ENCODE measurements around the gene NEK1. TPM values are rescaled to one million over a fixed set of nuclear protein-coding genes. Genes with fewer than 3 reads are reported as not detected.

NEK1 gene
- total and polyA plus RNA-seq, 2 of the 13 experiments (the other 11 are each of a cell fraction or from before 2014, with no cell fraction given), result 2.9 to 5.4 TPM

GRCh38 chr4:169655401-169655800, 43.0 kb upstream of the NEK1 start:
- WGBS (ENCODE audit: low lambda C conversion rate), result 98% methylated on average over 6 of the region's 6 CpGs
- ATAC-seq, result no peak
- intact Hi-C loops (cut with micrococcal nuclease; ENCODE audit: unreplicated experiment), result no loop called here

More at GRCh38 chr4:169655401-169655800, 43.0 kb upstream of the NEK1 start:
- Histone ChIP-seq H3K4me3 (replicated peaks in 1 of 3; ENCODE audit: insufficient read depth in 1 of 3, low read depth in 2 of 3, low read length in 3 of 3) (no peak overlapping the region), H3K27ac (ENCODE audit: extremely low read length, insufficient read depth, low read length) (no peak overlapping the region), H4K20me1 (ENCODE audit: insufficient read depth, low read length) (0 out of 2 replicates have a peak, but pooled peaks cover 3% of the 10 kb centered on the region), H3K27me3 (ENCODE audit: control insufficient read depth in 1 of 2, insufficient read depth in 2 of 2, low read length in 2 of 2) (no peaks in the 10 kb centered on the region), H3K9me3 (ENCODE audit: low read length) (no peaks in the 10 kb centered on the region), H2AFZ (ENCODE audit: low read length) (no peak overlapping the region), H3K79me2 (ENCODE audit: insufficient read depth, low read length) (peaks cover 20% of the 10 kb centered on the region), H3K9ac (ENCODE audit: insufficient read depth, low read depth, low read length) (no peak overlapping the region), H3K4me2 (ENCODE audit: low read depth, low read length) (no peak overlapping the region), H3K4me1 (ENCODE audit: insufficient read depth, low read length) (peaks cover 30% of the 10 kb centered on the region), H3K36me3 (replicated peaks in 1 of 2; ENCODE audit: control insufficient read depth in 1 of 2, insufficient read depth in 2 of 2, low read length in 2 of 2) (no peaks in the 10 kb centered on the region)
- FAIRE-seq (no peak), DNase-seq (ENCODE audit: low spot score) (no peak)
- ChIA-PET CTCF (ENCODE audit: low intra/inter-chr PET ratio, low total read pairs) (no interaction called here), POLR2A (interaction anchor here (1.5 kb wide), 1 partner anchor 35 kb away, joined by 4 read pairs; the partner anchor contains the start of gene CLCN3)
- no TSS peak for BruUV-seq (replicated peaks)
- TF ChIP-seq PRPF4 (IDR thresholded peaks at IDR 0.05; ENCODE audit: low read depth, low read length, poor library complexity, severe bottlenecking) (no peak), NR0B2 (CRISPR knock-in tag; IDR thresholded peaks at IDR 0.05) (no peak), MEIS2 (CRISPR knock-in tag; IDR thresholded peaks at IDR 0.05) (no peak), NR2F6 (IDR thresholded peaks at IDR 0.05) (no peak), NR2F6 (CRISPR knock-in tag; IDR thresholded peaks at IDR 0.05) (0 out of 2 replicates have a peak, but pooled peaks have one; percentile 31), JUND (CRISPR knock-in tag; IDR thresholded peaks at IDR 0.05) (0 out of 2 replicates have a peak, but pooled peaks have one; percentile 13), POGZ (CRISPR knock-in tag; IDR thresholded peaks at IDR 0.05) (0 out of 2 replicates have a peak, but pooled peaks have one; percentile 20), ZNF121 (CRISPR knock-in tag; IDR thresholded peaks at IDR 0.05) (peak; percentile 94), ZNF576 (CRISPR knock-in tag; IDR thresholded peaks at IDR 0.05) (no peak), FOSL1 (CRISPR knock-in tag; IDR thresholded peaks at IDR 0.05; ENCODE audit: borderline replicate concordance) (peak; percentile 59; the same call in 1 of the 2 replicates), KDM5B (CRISPR knock-in tag; IDR thresholded peaks at IDR 0.05; ENCODE audit: borderline replicate concordance) (no peak), ZNF770 (CRISPR knock-in tag; IDR thresholded peaks at IDR 0.05) (peak; percentile 89), ZMYM2 (CRISPR knock-in tag; IDR thresholded peaks at IDR 0.05) (peak; percentile 70; the same call in 1 of the 2 replicates), FOSL2 (CRISPR knock-in tag; IDR thresholded peaks at IDR 0.05) (peak; percentile 76), NFYC (CRISPR knock-in tag; IDR thresholded peaks at IDR 0.05) (no peak)
- in situ Hi-C loops (cut with HindIII; ENCODE audit: extremely low pct_ligation_motif_present, low pct_unique_long_range_greater_than_20kb), result no loop called here

All from HepG2 (cell line).